ENCODE data around the gene PPIL6.

Gene PPIL6

DNA sequence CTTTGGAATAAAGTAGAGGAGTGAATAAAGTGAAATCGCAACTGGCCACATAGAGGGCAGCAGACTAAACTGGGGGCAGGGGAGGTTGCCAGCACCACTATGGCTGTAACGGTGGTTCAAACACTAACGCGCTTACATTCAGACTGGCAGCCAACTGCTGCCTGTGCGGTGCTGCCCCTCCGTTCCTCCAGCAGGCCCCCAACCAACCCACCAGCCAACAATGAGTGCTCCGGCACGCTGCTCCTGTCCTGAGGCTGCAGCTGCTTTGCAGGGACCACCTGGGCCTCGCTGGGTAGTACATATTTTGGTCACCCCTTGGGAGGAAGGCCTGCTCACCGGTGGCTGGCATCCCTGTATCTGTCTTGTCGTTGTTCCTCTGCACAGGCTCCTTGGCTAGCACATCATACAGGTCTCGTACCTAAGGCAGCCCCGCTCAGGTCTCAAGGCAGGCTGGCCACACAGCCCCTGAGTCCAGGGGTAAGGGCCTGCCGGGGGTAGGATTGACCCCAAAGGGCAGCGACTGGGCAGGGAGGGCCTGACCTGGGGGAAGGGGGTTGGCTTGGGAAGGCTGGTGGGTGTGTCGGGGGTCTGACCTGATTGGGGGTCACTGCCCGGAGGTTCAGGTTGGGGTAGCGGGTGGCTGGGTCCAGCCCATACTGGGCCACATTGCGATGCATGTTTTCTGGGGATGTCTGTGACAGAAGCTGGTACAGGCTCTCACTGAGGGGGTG lies 8.8 kb upstream of the PPIL6 start:
- DNase-seq, result no peak

DNA sequence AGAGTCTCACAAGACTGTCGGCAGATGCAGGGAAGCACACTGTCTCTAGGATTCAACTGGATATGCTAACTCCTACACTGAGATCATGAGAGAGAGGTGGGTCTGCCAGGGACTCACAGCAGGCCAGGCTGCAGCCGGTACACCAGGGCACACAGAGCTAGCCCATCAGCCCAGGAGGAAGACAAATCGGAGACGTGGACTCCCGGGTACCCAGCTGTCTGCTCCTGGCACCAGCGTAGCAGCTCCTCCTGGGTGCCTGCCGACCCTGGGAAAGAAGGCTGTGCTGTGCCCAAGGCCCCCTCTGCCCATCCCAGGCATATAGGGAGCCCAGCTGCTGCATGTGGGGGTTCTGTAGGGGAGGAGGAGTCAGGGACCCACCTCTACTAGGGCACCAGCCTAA lies 8.2 kb upstream of the PPIL6 start:
- no peak for DNase-seq

DNA sequence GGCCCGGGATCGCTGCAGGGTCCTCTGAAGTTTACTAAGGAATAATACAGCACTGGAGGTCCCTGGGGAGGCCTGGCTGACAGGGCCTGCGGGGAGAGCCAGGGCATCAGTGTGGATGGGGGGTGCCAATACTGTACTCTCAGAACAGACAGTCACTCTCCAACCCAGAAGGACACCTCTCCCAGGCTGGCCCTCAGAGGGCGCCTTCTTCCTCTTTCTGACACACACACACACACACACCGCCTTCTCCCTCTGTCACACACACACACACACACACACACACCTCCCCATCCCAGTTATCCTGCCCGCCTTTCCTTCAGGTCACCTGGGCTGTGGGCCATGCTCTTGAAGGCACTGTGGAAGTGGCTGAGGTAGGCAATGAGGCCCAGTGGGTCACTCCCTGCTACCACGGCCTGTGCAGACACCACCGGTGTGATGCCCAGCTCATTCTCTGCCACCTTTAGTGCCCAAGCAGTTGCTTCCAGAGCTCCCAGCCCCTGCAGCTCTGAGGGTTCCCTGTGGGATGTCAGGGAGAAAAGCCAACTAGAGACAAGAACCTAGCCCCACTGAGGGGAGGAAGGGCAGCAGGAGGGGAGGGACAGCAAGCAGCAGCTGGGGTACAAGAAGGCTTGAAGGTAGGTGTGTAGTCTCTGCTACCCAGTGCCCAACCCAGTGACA lies 7.6 kb upstream of the PPIL6 start:
- peak; percentile 10 for DNase-seq

- no peak for DNase-seq
These were observed 6.7 kb upstream of the PPIL6 start for GRCh38 chr6:109447087-109447486.

- DNase-seq, result no peak
These were observed 6.1 kb upstream of the PPIL6 start for GRCh38 chr6:109446541-109446940.

DNA sequence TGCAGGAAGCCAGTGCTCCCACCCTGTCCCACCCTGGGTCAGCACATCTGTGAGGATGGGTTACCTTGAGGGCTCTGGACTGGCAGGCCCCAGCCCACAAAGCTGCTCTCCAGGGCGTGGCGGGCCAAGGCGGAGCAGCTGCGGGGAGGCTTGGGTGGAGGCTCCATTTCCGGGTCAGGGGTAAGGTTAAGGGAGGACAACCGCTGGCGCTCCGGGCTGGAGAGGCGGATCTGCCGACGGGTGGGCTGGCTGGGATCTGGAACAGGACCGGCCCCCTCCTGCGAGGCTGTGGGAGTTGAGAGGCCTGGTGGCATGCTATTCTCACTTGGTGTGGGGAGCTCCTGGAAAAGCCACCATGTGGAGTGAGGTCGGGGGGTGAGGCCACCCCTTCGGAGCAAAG lies 5.6 kb upstream of the PPIL6 start:
- DNase-seq, result no peak

DNA sequence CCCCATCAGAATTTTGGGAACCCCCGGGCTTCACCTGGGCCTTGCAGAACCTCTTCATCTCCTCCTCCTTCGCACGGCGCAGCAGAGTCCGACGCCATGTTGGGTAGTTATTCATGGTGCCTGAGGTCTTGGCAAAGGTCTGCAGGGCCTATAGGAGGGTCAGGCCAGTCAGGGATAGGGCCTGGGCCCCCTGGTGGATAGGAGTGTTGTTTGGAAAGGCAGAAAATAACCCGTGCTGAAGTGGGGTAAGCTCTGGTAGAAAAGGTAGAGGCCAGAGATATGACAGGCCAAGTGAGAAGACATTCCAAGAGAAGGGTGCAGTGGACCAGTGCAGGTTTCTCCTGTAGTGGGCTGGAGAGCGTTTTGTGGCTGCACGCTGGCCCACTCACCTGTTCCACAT lies 5.0 kb upstream of the PPIL6 start:
- DNase-seq, result no peak

GRCh38 chr6:109443425-109443950 lies 3.1 kb upstream of the PPIL6 start:
- no peak for DNase-seq

DNA sequence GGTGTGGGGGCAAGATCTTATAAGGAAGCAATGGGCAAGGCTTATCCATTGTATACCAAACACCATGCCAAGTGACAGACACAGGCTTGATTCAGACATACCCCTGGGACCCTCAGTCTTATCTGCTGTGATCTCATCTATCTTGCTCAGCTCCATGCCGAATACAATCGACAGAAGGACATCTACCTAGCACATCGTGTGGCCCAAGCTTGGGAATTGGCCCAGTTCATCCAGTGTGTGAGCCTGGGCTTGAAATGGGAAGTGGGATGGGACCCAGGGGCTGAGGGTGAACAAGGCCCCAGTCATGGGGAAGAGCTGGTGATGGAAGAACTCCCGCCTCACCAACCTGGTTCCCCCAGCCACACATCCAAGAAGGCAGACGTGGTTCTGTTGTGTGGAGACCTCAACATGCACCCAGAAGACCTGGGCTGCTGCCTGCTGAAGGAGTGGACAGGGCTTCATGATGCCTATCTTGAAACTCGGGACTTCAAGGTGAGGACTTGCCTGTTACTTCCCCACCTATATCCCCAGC lies 2.0 kb upstream of the PPIL6 start:
- DNase-seq, result no peak

GRCh38 chr6:109441069-109441816 lies 815 bp upstream of the PPIL6 start:
- DNase-seq, result peak; percentile 33

DNA sequence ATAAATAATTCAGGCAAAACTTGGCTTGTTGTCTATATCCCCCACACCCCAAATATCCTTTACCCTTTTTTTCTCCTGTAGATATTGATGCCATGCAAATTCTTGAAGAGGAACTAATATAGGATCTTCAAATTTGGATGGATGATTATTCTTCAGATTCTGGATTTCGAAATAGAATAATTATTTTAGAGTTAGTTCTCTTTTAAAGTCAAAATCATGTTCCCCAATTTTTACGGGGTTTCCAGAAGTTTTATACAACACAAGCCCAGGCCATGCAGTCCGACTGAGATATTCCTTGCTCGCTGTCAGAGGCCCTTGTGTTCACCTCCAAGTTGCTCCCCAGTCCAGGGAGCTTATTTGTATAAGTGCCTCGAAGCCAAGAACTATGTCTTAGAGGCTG lies 4.4 kb downstream of the PPIL6 start:
- no peak for DNase-seq

- no peak for DNase-seq
These were observed 6.0 kb downstream of the PPIL6 start for GRCh38 chr6:109434456-109434855.

DNA sequence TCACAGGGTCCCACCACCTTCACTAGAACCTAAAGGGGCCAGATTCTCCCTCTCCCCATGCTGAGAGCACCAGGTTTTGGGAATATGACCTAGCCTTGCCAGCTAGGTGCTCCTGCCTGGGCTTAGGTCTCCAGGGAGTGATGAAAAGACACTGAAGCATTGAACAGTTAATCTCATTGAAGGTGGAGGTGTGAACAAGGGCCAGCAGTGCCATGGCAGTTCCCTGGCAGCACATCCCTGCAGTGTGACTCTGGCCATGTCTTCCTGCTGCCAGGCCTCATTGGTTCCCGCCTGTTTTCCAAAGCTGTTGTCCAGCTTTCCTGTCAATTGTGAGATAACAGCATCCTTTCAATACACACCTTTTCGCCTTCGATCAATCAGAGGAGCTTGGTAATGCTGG lies 10.9 kb downstream of the PPIL6 start:
- DNase-seq, result no peak

- peak; percentile 51 for DNase-seq
These were observed 11.4 kb downstream of the PPIL6 start for GRCh38 chr6:109428889-109429477.

DNA sequence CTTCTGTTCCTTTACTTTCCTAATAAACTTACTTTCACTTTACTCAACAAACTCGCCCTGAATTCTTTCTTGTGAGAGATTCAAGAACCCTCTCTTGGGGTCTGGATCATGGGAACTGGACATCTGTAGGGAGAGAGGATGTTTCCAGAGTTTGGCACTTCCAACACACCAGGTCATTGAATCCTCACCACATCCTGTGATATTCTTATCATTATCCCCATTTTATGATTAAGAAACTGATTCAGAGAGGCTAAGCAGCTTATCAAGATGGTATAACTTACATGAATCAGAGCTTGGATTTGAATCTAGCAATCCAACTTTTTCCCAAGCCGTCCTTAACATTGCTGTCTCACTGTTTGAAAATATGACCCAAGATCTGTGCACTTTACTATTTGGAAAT lies 15.5 kb downstream of the PPIL6 start:
- no peak for DNase-seq

DNA sequence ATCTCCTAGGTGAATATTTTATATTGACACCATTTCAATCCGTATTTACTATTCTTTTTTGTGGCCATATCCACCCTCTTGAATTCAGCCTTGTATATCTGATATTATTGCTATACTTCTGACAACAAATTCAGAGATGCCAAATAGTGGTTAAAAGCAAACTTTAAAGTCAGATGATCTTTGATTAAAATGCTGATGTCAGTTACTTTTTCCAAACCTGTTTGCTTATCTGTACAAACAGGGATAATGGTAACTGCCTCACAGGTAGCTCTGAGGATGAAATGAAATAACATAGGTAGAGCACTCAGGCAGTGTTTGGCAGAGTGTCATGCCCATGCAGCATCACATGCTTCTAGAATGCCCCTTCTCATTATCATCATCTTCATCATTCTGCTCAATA lies 19.2 kb downstream of the PPIL6 start:
- DNase-seq, result no peak

DNA sequence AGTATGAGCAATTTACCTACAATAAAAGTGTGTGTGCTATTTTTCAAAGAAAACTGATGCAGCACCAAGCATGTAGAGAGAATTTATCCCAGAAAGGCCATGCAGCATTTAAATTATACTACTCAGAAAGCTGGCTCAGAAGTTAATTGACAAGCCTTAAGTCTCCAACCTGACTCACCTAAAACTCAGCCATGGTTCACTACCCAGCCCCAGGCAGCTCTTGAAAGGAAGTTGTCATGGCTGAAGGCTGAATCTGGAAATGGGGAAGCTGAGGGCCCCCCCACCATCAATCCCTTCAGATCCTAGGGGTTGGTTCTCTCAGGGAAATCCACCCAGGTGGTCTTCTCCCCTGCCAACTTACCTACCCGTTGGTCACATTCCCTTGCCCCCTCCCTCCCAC lies 19.7 kb downstream of the PPIL6 start:
- no peak for DNase-seq

GRCh38 chr6:109417646-109418045 lies 22.8 kb downstream of the PPIL6 start:
- DNase-seq, result no peak

DNA sequence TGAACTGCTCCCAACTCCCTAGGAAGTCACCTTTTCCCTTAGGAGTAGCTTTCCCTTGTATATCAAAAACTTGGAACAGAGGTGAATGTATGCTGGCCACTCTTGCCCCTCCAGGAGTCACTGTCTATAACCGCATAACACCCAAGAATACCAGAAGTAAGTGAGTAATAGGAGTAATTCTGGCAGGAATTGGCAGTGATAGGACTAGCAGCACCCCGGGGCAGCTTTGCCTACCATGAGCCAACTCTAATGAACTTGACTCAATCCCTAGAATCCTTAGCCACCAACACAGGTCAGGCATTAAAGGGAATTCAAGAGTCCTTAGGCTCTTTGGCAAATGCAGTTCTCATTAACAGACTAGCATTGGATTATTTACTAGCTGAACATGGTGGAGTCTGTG lies 29.4 kb downstream of the PPIL6 start:
- no peak for DNase-seq

- peak; percentile 41 for DNase-seq
These were observed 34.2 kb downstream of the PPIL6 start for GRCh38 chr6:109406196-109406595.

GRCh38 chr6:109397020-109397419 lies 43.4 kb downstream of the PPIL6 start:
- DNase-seq, result no peak

DNA sequence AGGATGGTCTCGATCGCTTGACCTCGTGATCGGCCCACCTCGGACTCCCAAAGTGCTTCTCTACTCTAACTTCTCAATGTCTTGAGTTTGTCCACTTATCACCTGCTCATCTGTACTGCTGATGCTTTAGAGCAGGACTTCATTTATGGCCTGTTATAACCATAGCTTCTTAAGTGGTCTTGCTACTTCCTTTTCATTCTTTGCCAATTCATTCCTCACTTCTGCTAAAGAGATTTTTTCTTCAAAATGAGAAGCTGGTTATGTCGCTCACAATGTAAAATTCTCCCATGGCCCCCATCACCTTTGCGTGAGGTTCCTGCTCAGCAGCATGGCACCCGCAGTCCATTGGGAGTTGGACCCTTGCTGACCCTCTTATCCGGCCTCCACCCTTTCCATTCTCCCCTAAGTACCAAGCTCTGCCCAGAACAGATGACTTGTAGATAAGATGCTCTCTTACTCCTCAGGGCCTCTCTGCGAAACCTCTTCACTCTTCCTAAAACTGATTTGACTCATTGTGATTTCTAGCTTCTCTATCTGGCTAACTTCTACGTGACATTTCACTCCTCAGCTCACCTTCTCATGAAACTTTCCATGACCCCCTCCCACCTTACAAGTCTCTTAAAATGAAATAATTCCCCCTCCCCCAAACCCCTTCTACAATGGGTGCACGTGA lies 44.2 kb downstream of the PPIL6 start:
- no peak for DNase-seq

GRCh38 chr6:109393886-109394281 lies 46.5 kb downstream of the PPIL6 start:
- peak; percentile 20 for DNase-seq
